CD4-positive, alpha-beta T cell (primary cell): Measurements from ENCODE around the gene EPOP. TPM values are rescaled to one million over a fixed set of nuclear protein-coding genes. Genes with fewer than 3 reads are reported as not detected.

ENCODE experiments used
- ATAC-seq: fragments of 200-7000 bp; cut with Tn5 transposase; one replicate; pipeline ENCODE4 v1.10.0; 2022; ENCODE audit warnings: mild to moderate bottlenecking; ENCODE audit not compliant: poor library complexity
- CTCF ChIA-PET: fragments of 350-600 bp; sonication (Branson Sonifier 250); formaldehyde crosslinking; loops from one replicate; lab custom pipeline; 2021; ENCODE audit warnings: antibody characterized with exemption, inconsistent platforms; lab: Charles Lee
- POLR2A ChIA-PET: fragments of 350-600 bp; sonication (Branson Sonifier 250); formaldehyde crosslinking; loops from one replicate; lab custom pipeline; 2021; ENCODE audit warnings: antibody characterized with exemption, inconsistent platforms; lab: Charles Lee
- DNase-seq, 14 experiments: peaks; one replicate each; pipeline ENCODE4 v3.0.0-alpha.2; 2013 to 2020; ENCODE audit warnings: mixed read lengths in 2 of 14
- H3K27ac ChIP-seq, 2 donors: one replicate each; pipeline versions ENCODE4 v1.5.1 to v1.7.0; 2013; ENCODE audit warnings: low read length in 2 of 2, low read depth in 1 of 2, mild to moderate bottlenecking in 1 of 2
- H3K27me3 ChIP-seq, 2 experiments: 1 replicate in 1 of 2; 2 replicates in 1 of 2; pipeline versions ENCODE4 v1.6.1 to v1.7.0; 2013; ENCODE audit warnings: low read length in 2 of 2, control low read depth in 1 of 2, mild to moderate bottlenecking in 1 of 2, moderate library complexity in 1 of 2; ENCODE audit not compliant: insufficient read depth in 2 of 2, control insufficient read depth in 1 of 2
- H3K36me3 ChIP-seq: one replicate; pipeline ENCODE4 v1.6.1; 2013; ENCODE audit warnings: low read length, control low read depth; ENCODE audit not compliant: insufficient read depth
- H3K4me1 ChIP-seq: one replicate; pipeline ENCODE4 v1.6.1; 2013; ENCODE audit warnings: low read length, control low read depth; ENCODE audit not compliant: insufficient read depth
- H3K4me3 ChIP-seq: one replicate; pipeline ENCODE4 v1.5.1; 2013; ENCODE audit warnings: mild to moderate bottlenecking, low read length, moderate library complexity
- H3K9me3 ChIP-seq, 2 experiments: 1 replicate in 1 of 2; 2 replicates in 1 of 2; pipeline versions ENCODE4 v1.6.1 to v1.7.0; 2013; ENCODE audit warnings: low read length in 2 of 2, mild to moderate bottlenecking in 2 of 2, control low read depth in 1 of 2, moderate library complexity in 1 of 2; ENCODE audit not compliant: control insufficient read depth in 1 of 2, insufficient read depth in 1 of 2
- H3K27ac Mint-ChIP-seq: one replicate; pipeline ENCODE4 v1.8.0; 2020; ENCODE audit warnings: mixed read lengths
- H3K27me3 Mint-ChIP-seq: one replicate; pipeline ENCODE4 v1.8.0; 2021; ENCODE audit warnings: mixed read lengths
- H3K36me3 Mint-ChIP-seq: one replicate; pipeline ENCODE4 v1.8.0; 2021; ENCODE audit warnings: low read depth, mixed read lengths
- H3K4me1 Mint-ChIP-seq: one replicate; pipeline ENCODE4 v1.8.0; 2021; ENCODE audit warnings: low read depth, mixed read lengths
- H3K4me3 Mint-ChIP-seq: one replicate; pipeline ENCODE4 v1.8.0; 2020; ENCODE audit warnings: mild to moderate bottlenecking, mixed read lengths
- H3K9me3 Mint-ChIP-seq: one replicate; pipeline ENCODE4 v1.8.0; 2020; ENCODE audit warnings: mixed read lengths
- intact Hi-C, 2 experiments: fragments of 100-400 bp; cut with DNase I in 1 of 2; cut with micrococcal nuclease in 1 of 2; formaldehyde crosslinking; loops; one replicate each; pipeline versions ENCODE4 v1.15.1 to v1.9.0; 2023 to 2025; cut with DNase I, micrococcal nuclease
- total RNA-seq, 174 experiments: library from RNA in 2 of 174; stranded (reverse) in 2 of 174; gene quantifications; one replicate each; pipeline ENCODE4 v1.2.3 and lab custom pipeline; 2021 to 2026
- TF ChIP-seq, protein P1 (sequence below): fragments of 200-600 bp; IDR thresholded peaks from one replicate; pipeline ENCODE4 v1.8.0; 2022; ENCODE audit warnings: antibody characterized with exemption, mild to moderate bottlenecking

Gene EPOP
- total RNA-seq, 2 experiments from 2014 or later: 0.16 to 0.34 TPM

DNA sequence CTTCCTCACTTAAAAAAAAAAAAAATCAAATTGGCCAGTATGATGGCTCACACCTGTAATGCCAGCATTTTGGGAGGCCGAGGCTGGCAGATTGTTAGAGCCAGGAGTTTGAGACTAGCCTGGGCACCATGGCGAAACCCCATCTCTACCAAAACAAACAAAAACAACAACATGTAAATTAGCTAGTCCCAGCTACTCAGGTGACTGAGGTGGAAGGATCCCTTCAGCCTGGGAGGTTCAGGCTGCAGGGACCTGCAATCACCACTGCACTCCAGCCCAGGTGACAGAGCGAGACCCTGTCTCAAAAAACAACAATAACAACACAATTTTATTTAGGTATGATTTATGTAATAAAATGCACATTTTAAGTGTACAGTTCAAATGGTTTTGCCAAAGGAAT, 6.3 kb upstream of the EPOP start:
- ATAC-seq (no peak), DNase-seq (no peak)
- Histone ChIP-seq H3K27ac (no peak overlapping the region), H3K27me3 (no peaks in the 10 kb centered on the region), H3K4me3 (no peak overlapping the region), H3K9me3 (no peaks in the 10 kb centered on the region), H3K4me1 (peaks cover 11% of the 10 kb centered on the region), H3K36me3 (no peaks in the 10 kb centered on the region)
- Mint-ChIP-seq H3K9me3 (no peaks in the 10 kb centered on the region), H3K27ac (no peak overlapping the region), H3K36me3 (no peaks in the 10 kb centered on the region), H3K4me1 (peaks cover 7% of the 10 kb centered on the region), H3K4me3 (no peak overlapping the region), H3K27me3 (peaks cover 8% of the 10 kb centered on the region)
- intact Hi-C loops: no loop called here
- ChIA-PET CTCF (no interaction called here), POLR2A (no interaction called here)
- TF ChIP-seq, protein P1, sequence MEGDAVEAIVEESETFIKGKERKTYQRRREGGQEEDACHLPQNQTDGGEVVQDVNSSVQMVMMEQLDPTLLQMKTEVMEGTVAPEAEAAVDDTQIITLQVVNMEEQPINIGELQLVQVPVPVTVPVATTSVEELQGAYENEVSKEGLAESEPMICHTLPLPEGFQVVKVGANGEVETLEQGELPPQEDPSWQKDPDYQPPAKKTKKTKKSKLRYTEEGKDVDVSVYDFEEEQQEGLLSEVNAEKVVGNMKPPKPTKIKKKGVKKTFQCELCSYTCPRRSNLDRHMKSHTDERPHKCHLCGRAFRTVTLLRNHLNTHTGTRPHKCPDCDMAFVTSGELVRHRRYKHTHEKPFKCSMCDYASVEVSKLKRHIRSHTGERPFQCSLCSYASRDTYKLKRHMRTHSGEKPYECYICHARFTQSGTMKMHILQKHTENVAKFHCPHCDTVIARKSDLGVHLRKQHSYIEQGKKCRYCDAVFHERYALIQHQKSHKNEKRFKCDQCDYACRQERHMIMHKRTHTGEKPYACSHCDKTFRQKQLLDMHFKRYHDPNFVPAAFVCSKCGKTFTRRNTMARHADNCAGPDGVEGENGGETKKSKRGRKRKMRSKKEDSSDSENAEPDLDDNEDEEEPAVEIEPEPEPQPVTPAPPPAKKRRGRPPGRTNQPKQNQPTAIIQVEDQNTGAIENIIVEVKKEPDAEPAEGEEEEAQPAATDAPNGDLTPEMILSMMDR: no peak

DNA sequence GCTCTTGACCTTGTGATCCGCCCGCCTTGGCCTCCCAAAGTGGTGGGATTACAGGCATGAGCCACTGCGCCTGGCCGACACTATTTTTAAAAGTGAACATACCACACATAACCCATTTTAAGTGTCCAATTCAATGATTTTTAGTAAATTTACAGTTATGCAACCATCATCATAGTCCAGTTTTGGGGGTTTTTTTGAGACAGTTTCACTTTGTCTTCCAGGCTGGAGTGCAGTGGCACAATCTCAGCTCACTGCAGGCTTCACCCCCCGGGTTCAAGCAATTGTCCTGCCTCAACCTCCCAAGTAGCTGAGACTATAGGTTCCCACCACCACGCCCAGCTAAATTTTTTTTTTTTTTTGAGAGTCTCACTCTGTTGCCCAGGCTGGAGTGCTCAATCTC, 3.1 kb upstream of the EPOP start:
- Histone ChIP-seq H3K4me1 (peaks cover 35% of the 10 kb centered on the region), H3K27me3 (peaks cover 6 to 8% of the 10 kb centered on the region in 2 experiments), H3K4me3 (no peak overlapping the region), H3K27ac (no peak overlapping the region), H3K9me3 (no peaks in the 10 kb centered on the region), H3K36me3 (no peaks in the 10 kb centered on the region)
- Mint-ChIP-seq H3K9me3 (no peaks in the 10 kb centered on the region), H3K27ac (no peak overlapping the region), H3K27me3 (peaks cover 26% of the 10 kb centered on the region), H3K36me3 (no peaks in the 10 kb centered on the region), H3K4me1 (peaks cover 19% of the 10 kb centered on the region), H3K4me3 (no peak overlapping the region)
- ChIA-PET CTCF (interaction anchor here (0.9 to 5.5 kb wide), 6 partner anchors 10 to 120 kb away, joined by 3 to 70 read pairs (median 8); partner anchors contain the start of gene MLLT6), POLR2A (interaction anchor here (1.8 to 4.4 kb wide), 3 partner anchors 24 to 57 kb away, joined by 9 to 19 read pairs (median 18); no protein-coding TSS in a partner anchor)
- ATAC-seq: no peak
- DNase-seq: no peak
- intact Hi-C loops: loop anchor here (1.0 to 5.0 kb wide), 4 partner anchors 25 to 474 kb away; partner anchors contain the start of genes PSMB3 (in 2 of the 2) and PLXDC1 (in 1 of the 2)
- TF ChIP-seq, protein P1: no peak

DNA sequence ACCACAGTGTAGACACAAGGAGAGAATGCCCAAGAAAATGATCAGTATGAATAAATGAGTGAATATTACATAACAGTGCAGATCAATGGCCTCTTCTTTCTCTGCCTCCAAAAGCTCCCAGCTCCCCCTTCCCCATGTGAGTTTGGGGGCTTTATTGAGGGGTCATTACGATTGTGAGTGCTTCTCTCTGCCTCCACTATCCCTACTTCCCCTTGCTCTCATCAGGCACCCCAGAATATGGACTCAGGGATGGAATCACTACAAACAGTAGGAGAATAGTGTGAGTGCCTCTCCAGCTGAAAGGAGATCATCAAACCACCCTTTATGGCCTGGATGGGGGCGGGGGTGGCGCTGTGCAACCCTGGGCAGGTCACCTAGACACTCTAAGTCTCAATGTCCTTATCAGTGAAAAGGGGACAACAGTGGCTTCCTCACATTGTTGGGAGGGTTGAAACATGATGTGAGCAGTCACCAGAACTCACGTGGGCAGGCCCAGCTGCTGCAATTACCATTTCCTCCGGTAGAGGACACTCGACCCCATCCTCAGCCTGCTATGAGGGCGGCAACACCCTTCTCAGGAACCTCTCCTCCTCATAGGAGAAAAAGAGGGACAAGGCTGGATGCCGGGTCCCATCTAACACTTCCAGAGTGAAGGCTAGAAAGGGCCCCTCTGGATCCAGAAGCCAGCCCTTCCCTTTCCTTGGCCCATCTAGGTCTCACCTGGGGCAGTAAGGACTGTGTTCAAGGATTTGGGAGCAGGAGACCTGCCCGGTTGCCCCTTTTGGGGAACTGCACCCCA, 2.1 kb upstream of the EPOP start:
- no peak overlapping the region for H3K27ac Mint-ChIP-seq
- peaks cover 35% of the 10 kb centered on the region for H3K27me3 Mint-ChIP-seq
- no peaks in the 10 kb centered on the region for H3K36me3 Mint-ChIP-seq
- ChIA-PET CTCF (interaction anchor here (0.7 to 5.5 kb wide), 15 partner anchors 9 to 119 kb away, joined by 3 to 70 read pairs (median 5); partner anchors contain the start of gene MLLT6), POLR2A (interaction anchor here (1.7 to 4.4 kb wide), 4 partner anchors 25 to 58 kb away, joined by 8 to 19 read pairs (median 14); partner anchors contain the start of gene MLLT6)
- Histone ChIP-seq H3K27ac (no peak overlapping the region), H3K36me3 (no peaks in the 10 kb centered on the region), H3K27me3 (peaks cover 15 to 17% of the 10 kb centered on the region in 2 experiments), H3K4me1 (peaks cover 37% of the 10 kb centered on the region), H3K9me3 (no peaks in the 10 kb centered on the region), H3K4me3 (no peak overlapping the region)
- TF ChIP-seq, protein P1: peak; percentile 90
- ATAC-seq (peak; percentile 66), DNase-seq (peak; percentile 62 to 90 (median 77))
- intact Hi-C loops: loop anchor here (1.0 to 5.0 kb wide), 4 partner anchors 26 to 475 kb away; partner anchors contain the start of genes PSMB3 (in 2 of the 2) and PLXDC1 (in 1 of the 2)
- peak overlapping the region; percentile 44 for H3K4me3 Mint-ChIP-seq
- H3K4me1 Mint-ChIP-seq: peaks cover 21% of the 10 kb centered on the region
- no peaks in the 10 kb centered on the region for H3K9me3 Mint-ChIP-seq
